ENCODE data around the gene CATSPERD.

DNA sequence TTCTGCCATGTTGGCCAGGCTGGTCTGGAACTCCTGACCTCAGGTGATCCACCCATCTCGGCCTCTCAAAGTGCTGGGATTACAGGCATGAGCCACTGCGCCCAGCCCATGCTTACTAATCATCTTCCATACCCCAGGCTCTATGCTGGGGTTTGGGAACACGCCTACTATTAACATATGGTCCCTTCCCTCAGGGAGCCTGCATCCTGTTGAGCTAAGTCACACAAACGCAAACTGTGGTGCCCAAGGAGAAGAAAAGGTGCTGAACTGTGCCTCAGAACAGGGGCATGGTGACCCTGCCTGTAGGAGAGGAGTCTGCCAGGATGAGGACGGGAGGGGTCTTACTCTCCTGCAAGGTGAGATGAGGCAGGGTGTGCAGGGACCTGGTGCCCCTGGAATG lies 45.7 kb upstream of the CATSPERD start:
- TF ChIP-seq, protein P1, sequence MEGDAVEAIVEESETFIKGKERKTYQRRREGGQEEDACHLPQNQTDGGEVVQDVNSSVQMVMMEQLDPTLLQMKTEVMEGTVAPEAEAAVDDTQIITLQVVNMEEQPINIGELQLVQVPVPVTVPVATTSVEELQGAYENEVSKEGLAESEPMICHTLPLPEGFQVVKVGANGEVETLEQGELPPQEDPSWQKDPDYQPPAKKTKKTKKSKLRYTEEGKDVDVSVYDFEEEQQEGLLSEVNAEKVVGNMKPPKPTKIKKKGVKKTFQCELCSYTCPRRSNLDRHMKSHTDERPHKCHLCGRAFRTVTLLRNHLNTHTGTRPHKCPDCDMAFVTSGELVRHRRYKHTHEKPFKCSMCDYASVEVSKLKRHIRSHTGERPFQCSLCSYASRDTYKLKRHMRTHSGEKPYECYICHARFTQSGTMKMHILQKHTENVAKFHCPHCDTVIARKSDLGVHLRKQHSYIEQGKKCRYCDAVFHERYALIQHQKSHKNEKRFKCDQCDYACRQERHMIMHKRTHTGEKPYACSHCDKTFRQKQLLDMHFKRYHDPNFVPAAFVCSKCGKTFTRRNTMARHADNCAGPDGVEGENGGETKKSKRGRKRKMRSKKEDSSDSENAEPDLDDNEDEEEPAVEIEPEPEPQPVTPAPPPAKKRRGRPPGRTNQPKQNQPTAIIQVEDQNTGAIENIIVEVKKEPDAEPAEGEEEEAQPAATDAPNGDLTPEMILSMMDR (conservative IDR thresholded peaks at IDR 0.05; ENCODE audit: low read depth, low read length) = no peak
- no peak for TF ChIP-seq EZH2 (IDR thresholded peaks at IDR 0.05; ENCODE audit: low read length, unreplicated experiment)
